PC-9 (cell line): ENCODE data around the gene NOXO1. TPM values are rescaled to one million over a fixed set of nuclear protein-coding genes. Genes with fewer than 3 reads are reported as not detected.

ENCODE experiments used
- BruUV-seq: library from RNA; stranded (reverse); fragments of 400-500 nt; replicated peaks from 2 replicates; lab custom pipeline; 2021; lab: Mats Ljungman, UMichigan
- CTCF ChIA-PET: fragments of 300-600 bp; sonication (Branson Sonifier 250); formaldehyde crosslinking; loops from one replicate; lab custom pipeline; 2022; ENCODE audit warnings: antibody characterized with exemption; lab: Charles Lee
- POLR2A ChIA-PET: fragments of 300-600 bp; sonication (Branson Sonifier 250); formaldehyde crosslinking; loops from one replicate; lab custom pipeline; 2022; ENCODE audit warnings: antibody characterized with exemption; ENCODE audit not compliant: unreplicated experiment; lab: Charles Lee
- DNase-seq, 2 experiments: peaks; one replicate each; pipeline versions ENCODE4 v3.0.0 to v3.0.0-alpha.2; 2015 to 2022; ENCODE audit warnings: mixed read lengths in 1 of 2
- H2AFZ ChIP-seq: fragments of 200-600 bp; sonication (generic); 2 replicates; pipeline ENCODE4 v1.8.1; 2017; ENCODE audit warnings: antibody characterized with exemption
- H3F3A ChIP-seq: fragments of 200-600 bp; sonication (generic); 2 replicates; pipeline ENCODE4 v1.8.1; 2017; ENCODE audit warnings: antibody characterized with exemption, mild to moderate bottlenecking, low read depth; ENCODE audit not compliant: insufficient read depth
- H3K27ac ChIP-seq: fragments of 200-600 bp; sonication (generic); 2 replicates; pipeline ENCODE4 v1.6.1; 2016; ENCODE audit warnings: mixed run types
- H3K27me3 ChIP-seq: fragments of 200-600 bp; sonication (generic); 2 replicates; pipeline ENCODE4 v1.6.1; 2016; ENCODE audit warnings: low read depth, mixed run types; ENCODE audit not compliant: insufficient read depth
- H3K36me3 ChIP-seq: fragments of 200-600 bp; sonication (generic); 2 replicates; pipeline ENCODE4 v1.6.1; 2016; ENCODE audit warnings: low read depth, mixed run types
- H3K4me1 ChIP-seq: fragments of 200-600 bp; sonication (generic); replicated peaks from 2 replicates; pipeline ENCODE4 v1.6.1; 2016; ENCODE audit warnings: mixed run types; ENCODE audit not compliant: insufficient read depth
- H3K4me2 ChIP-seq: fragments of 200-600 bp; sonication (generic); 2 replicates; pipeline ENCODE4 v1.6.1; 2017; ENCODE audit warnings: mixed run types
- H3K4me3 ChIP-seq: fragments of 200-600 bp; sonication (generic); 2 replicates; pipeline ENCODE4 v1.6.1; 2016; ENCODE audit warnings: mixed run types
- H3K79me2 ChIP-seq: fragments of 200-600 bp; sonication (generic); 2 replicates; pipeline ENCODE4 v1.6.1; 2017; ENCODE audit warnings: low read depth, mixed run types
- H3K9me2 ChIP-seq: fragments of 200-600 bp; sonication (generic); 2 replicates; pipeline ENCODE4 v1.8.1; 2017; ENCODE audit warnings: mild to moderate bottlenecking; ENCODE audit not compliant: insufficient read depth
- H3K9me3 ChIP-seq: fragments of 200-600 bp; sonication (generic); 2 replicates; pipeline ENCODE4 v1.8.1; 2016; ENCODE audit warnings: low read depth; ENCODE audit not compliant: insufficient read depth
- H4K20me1 ChIP-seq: fragments of 200-600 bp; sonication (generic); 2 replicates; pipeline ENCODE4 v1.8.1; 2017; ENCODE audit not compliant: insufficient read depth
- CTCF ChIP-seq: fragments of 200-600 bp; sonication (generic); conservative IDR thresholded peaks from 2 replicates; pipeline ENCODE4 v1.6.1; 2017; ENCODE audit warnings: mixed run types, antibody characterized with exemption, mild to moderate bottlenecking, moderate library complexity
- EZH2 ChIP-seq: fragments of 200-600 bp; sonication (generic); IDR thresholded peaks from 2 replicates; pipeline ENCODE4 v1.8.0; 2017; ENCODE audit warnings: antibody characterized with exemption, low read depth
- intact Hi-C: fragments of 100-400 bp; cut with micrococcal nuclease; formaldehyde crosslinking; loops from one replicate; pipeline ENCODE4 v1.10.0; 2022; ENCODE audit not compliant: unreplicated experiment
- total RNA-seq: library from RNA; stranded (reverse); gene quantifications from 2 replicates; pipeline ENCODE4 v1.2.3, GENCODE V29; 2021

NOXO1 gene
- total RNA-seq, 1 experiment from 2014 or later = 11.1 TPM

- peak; percentile 52 to 82 for DNase-seq
- Histone ChIP-seq H3K9me2 (no peaks in the 10 kb centered on the region), H3K79me2 (peaks cover 54% of the 10 kb centered on the region), H4K20me1 (peaks cover 31% of the 10 kb centered on the region), H3F3A (peaks cover 22% of the 10 kb centered on the region), H3K9me3 (no peaks in the 10 kb centered on the region), H2AFZ (peak within 1 kb of the TSS; percentile 92), H3K4me3 (peak within 1 kb of the TSS; percentile 88), H3K36me3 (no peaks in the 10 kb centered on the region), H3K4me2 (peak within 1 kb of the TSS; percentile 97), H3K27me3 (no peaks in the 10 kb centered on the region), H3K4me1 (peaks cover 27% of the 10 kb centered on the region), H3K27ac (peak within 1 kb of the TSS; percentile 86)
- ChIA-PET CTCF (no interaction called here), POLR2A (no interaction called here)
- TSS peak; percentile 94 for BruUV-seq
- intact Hi-C loops = loop anchor here (2.0 to 10.0 kb wide), 2 partner anchors 25 to 245 kb away; partner anchors contain the start of genes ECI1 and GFER
- TF ChIP-seq EZH2 (no peak), CTCF (no peak)
Measured at GRCh38 chr16:2009791-2010510, 28.7 kb upstream of the NOXO1 start, which contains the start of gene ZNF598. TSS of gene ZNF598 (minus strand) at chr16:2009821.

GRCh38 chr16:2009164-2009711, 28.0 kb upstream of the NOXO1 start:
- Histone ChIP-seq H2AFZ (peak overlapping the region; percentile 71; the same call in 1 of the 2 replicates), H3K9me3 (no peaks in the 10 kb centered on the region), H3F3A (peaks cover 17% of the 10 kb centered on the region; the same call in 1 of the 2 replicates), H3K9me2 (no peaks in the 10 kb centered on the region), H3K27ac (peak overlapping the region; percentile 13; the same call in 1 of the 2 replicates), H3K36me3 (no peaks in the 10 kb centered on the region), H3K4me1 (peaks cover 20% of the 10 kb centered on the region), H4K20me1 (peaks cover 37% of the 10 kb centered on the region), H3K4me3 (peak overlapping the region; percentile 88), H3K27me3 (no peaks in the 10 kb centered on the region), H3K4me2 (peak overlapping the region; percentile 95), H3K79me2 (peaks cover 62% of the 10 kb centered on the region)
- DNase-seq = no peak
- TF ChIP-seq EZH2 (no peak), CTCF (no peak)
- ChIA-PET POLR2A (interaction anchor here (0.9 to 1.4 kb wide), 2 partner anchors 16 to 146 kb away, joined by 5 to 16 read pairs; partner anchors contain the start of gene TRAF7), CTCF (no interaction called here)
- no TSS peak for BruUV-seq
- intact Hi-C loops = loop anchor here (2.0 to 10.0 kb wide), 2 partner anchors 24 to 246 kb away; partner anchors contain the start of genes ECI1 and GFER

GRCh38 chr16:2008631-2009163, 27.4 kb upstream of the NOXO1 start:
- TF ChIP-seq CTCF (no peak), EZH2 (no peak)
- BruUV-seq = TSS peak; percentile 73
- ChIA-PET POLR2A (interaction anchor here (0.6 to 1.4 kb wide), 3 partner anchors 15 to 147 kb away, joined by 3 to 16 read pairs (median 5); partner anchors contain the start of gene TRAF7), CTCF (interaction anchor here (0.5 to 1.0 kb wide), 2 partner anchors 132 to 147 kb away, joined by 3 to 4 read pairs; partner anchors contain the start of gene TRAF7)
- H3K27me3 ChIP-seq = no peaks in the 10 kb centered on the region
- H3K79me2 ChIP-seq = peaks cover 67% of the 10 kb centered on the region
- H3K4me2 ChIP-seq = peak overlapping the region; percentile 95
- no peaks in the 10 kb centered on the region for H3K36me3 ChIP-seq
- peaks cover 19% of the 10 kb centered on the region for H3K4me1 ChIP-seq
- no peaks in the 10 kb centered on the region for H3K9me2 ChIP-seq
- H3K9me3 ChIP-seq = no peaks in the 10 kb centered on the region
- intact Hi-C loops = loop anchor here (2.0 to 10.0 kb wide), 2 partner anchors 24 to 246 kb away; partner anchors contain the start of genes ECI1 and GFER
- peak overlapping the region; percentile 13 for H3K27ac ChIP-seq
- H4K20me1 ChIP-seq = peaks cover 42% of the 10 kb centered on the region
- peak in 1 of 2 experiments; percentile 62 for DNase-seq
- H3K4me3 ChIP-seq = peak overlapping the region; percentile 88
- H3F3A ChIP-seq = peaks cover 17% of the 10 kb centered on the region; the same call in 1 of the 2 replicates
- H2AFZ ChIP-seq = no peak overlapping the region
